Ishikawa (cell line): Measurements from ENCODE around the gene TPX2.

ENCODE experiments used
- CEBPB ChIP-seq: IDR thresholded peaks from 2 replicates; pipeline ENCODE4 v1.6.1; 2012
- CREB1 ChIP-seq: IDR thresholded peaks from 2 replicates; pipeline ENCODE4 v1.6.1; 2012; ENCODE audit warnings: low read depth
- EGR1 ChIP-seq: IDR thresholded peaks from 2 replicates; pipeline ENCODE4 v1.6.1; 2012
- EP300 ChIP-seq: IDR thresholded peaks from 2 replicates; pipeline ENCODE4 v1.6.1; 2012; ENCODE audit warnings: borderline replicate concordance
- FOXM1 ChIP-seq: IDR thresholded peaks from 2 replicates; pipeline ENCODE4 v1.6.1; 2012; ENCODE audit warnings: low read depth, borderline replicate concordance
- NFIC ChIP-seq: IDR thresholded peaks from 2 replicates; pipeline ENCODE4 v1.6.1; 2012
- RAD21 ChIP-seq: IDR thresholded peaks from 2 replicates; pipeline ENCODE4 v1.6.1; 2012; ENCODE audit warnings: low read depth
- TAF1 ChIP-seq: IDR thresholded peaks from 2 replicates; pipeline ENCODE4 v1.6.1; 2012; ENCODE audit warnings: low read depth, mild to moderate bottlenecking
- YY1 ChIP-seq: IDR thresholded peaks from 2 replicates; pipeline ENCODE4 v1.6.1; 2012; ENCODE audit warnings: low read depth
- ZBTB7A ChIP-seq: IDR thresholded peaks from 2 replicates; pipeline ENCODE4 v1.6.1; 2012; ENCODE audit warnings: low read depth
- TF ChIP-seq, protein P1 (sequence below): IDR thresholded peaks from 2 replicates; pipeline ENCODE4 v1.6.1; 2012
- TF ChIP-seq, protein P2 (sequence below): IDR thresholded peaks from 2 replicates; pipeline ENCODE4 v1.6.1; 2012
- TF ChIP-seq, protein P3 (sequence below): IDR thresholded peaks from 2 replicates; pipeline ENCODE4 v1.6.1; 2012; ENCODE audit warnings: low read depth, mild to moderate bottlenecking

DNA sequence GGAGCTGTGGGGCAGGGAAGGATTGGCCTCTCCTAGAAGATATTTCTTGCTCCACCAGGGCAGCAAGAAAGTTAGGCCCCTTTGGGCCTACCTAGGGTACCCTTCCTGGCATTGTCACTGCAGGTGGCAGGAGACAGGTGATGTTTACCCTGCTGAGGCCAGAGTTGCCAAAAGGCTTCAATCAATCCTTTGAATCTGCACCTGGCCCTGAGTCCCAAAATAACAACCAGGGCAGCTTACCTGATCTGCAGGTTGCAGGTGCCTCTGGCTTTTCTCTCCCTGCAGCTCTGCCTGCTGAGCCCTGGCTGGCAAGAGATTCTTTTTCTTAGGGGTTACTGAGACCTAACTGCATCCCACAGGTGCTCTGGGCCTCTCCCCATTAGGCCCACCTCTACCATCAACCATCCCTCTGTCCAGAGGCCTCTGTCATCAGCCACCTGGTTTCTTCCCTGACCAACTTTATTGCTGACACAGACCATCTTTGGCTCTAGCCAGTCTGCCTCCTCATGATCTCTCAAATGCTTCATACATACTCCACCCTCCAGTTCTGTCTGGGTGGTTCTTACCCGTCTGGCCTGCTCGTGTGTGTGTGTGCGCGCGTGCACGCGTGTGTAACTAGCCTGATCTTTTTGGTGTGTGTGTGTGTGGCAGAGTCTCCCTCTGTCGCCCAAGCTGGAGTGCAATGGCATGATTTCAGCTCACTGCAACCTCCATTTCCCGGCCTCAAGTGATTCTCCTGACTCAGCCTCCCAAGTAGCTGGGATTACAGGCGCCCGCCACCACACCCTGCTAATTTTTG, 30.2 kb upstream of the TPX2 start:
- TF ChIP-seq TAF1 (no peak), EP300 (no peak), FOXM1 (no peak), YY1 (no peak), EGR1 (no peak), NFIC (no peak), CEBPB (no peak), CREB1 (no peak), RAD21 (no peak), ZBTB7A (no peak)
- TF ChIP-seq, protein P1, sequence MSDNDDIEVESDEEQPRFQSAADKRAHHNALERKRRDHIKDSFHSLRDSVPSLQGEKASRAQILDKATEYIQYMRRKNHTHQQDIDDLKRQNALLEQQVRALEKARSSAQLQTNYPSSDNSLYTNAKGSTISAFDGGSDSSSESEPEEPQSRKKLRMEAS: no peak
- TF ChIP-seq, protein P2, sequence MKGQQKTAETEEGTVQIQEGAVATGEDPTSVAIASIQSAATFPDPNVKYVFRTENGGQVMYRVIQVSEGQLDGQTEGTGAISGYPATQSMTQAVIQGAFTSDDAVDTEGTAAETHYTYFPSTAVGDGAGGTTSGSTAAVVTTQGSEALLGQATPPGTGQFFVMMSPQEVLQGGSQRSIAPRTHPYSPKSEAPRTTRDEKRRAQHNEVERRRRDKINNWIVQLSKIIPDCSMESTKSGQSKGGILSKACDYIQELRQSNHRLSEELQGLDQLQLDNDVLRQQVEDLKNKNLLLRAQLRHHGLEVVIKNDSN: no peak
- TF ChIP-seq, protein P3, sequence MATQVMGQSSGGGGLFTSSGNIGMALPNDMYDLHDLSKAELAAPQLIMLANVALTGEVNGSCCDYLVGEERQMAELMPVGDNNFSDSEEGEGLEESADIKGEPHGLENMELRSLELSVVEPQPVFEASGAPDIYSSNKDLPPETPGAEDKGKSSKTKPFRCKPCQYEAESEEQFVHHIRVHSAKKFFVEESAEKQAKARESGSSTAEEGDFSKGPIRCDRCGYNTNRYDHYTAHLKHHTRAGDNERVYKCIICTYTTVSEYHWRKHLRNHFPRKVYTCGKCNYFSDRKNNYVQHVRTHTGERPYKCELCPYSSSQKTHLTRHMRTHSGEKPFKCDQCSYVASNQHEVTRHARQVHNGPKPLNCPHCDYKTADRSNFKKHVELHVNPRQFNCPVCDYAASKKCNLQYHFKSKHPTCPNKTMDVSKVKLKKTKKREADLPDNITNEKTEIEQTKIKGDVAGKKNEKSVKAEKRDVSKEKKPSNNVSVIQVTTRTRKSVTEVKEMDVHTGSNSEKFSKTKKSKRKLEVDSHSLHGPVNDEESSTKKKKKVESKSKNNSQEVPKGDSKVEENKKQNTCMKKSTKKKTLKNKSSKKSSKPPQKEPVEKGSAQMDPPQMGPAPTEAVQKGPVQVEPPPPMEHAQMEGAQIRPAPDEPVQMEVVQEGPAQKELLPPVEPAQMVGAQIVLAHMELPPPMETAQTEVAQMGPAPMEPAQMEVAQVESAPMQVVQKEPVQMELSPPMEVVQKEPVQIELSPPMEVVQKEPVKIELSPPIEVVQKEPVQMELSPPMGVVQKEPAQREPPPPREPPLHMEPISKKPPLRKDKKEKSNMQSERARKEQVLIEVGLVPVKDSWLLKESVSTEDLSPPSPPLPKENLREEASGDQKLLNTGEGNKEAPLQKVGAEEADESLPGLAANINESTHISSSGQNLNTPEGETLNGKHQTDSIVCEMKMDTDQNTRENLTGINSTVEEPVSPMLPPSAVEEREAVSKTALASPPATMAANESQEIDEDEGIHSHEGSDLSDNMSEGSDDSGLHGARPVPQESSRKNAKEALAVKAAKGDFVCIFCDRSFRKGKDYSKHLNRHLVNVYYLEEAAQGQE: no peak
